ENCODE data around the gene IFNA6.

GRCh38 chr9:21348430-21348970, 2.2 kb downstream of the IFNA6 start:
- no peak for TF ChIP-seq REST (IDR thresholded peaks at IDR 0.05; ENCODE audit: unreplicated experiment)
- no peak for TF ChIP-seq ZNF114 (CRISPR knock-in tag; IDR thresholded peaks at IDR 0.05)
- no peak for TF ChIP-seq CTCF (conservative IDR thresholded peaks at IDR 0.05; ENCODE audit: low read depth in 2 of 2)

Measured in GM23338 (cell line).